Inflammatory macrophage (primary cell): Measurements from ENCODE around the gene PP2D1.
A peak's percentile ranks its signal among the peaks of the same experiment; 100 is the strongest.
"Not testable (repeated sequence)": the region's sequence is repeated elsewhere in the genome, so short reads cannot be mapped to it uniquely, and the experiment has no call there.

ENCODE experiments used
- DNase-seq, 2 donors: peaks; one replicate each; pipeline ENCODE4 v3.0.0-alpha.2; 2020 to 2022
- total RNA-seq, 18 experiments: gene quantifications; one replicate each; lab custom pipeline; 2026; ENCODE audit warnings: mixed read lengths in 6 of 18, inconsistent platforms in 2 of 18; lab: John Stamatoyannopoulos, UW

Gene PP2D1
- 0 to 0.20 (median 0.02) reads per million in 18 experiments for total RNA-seq

DNA sequence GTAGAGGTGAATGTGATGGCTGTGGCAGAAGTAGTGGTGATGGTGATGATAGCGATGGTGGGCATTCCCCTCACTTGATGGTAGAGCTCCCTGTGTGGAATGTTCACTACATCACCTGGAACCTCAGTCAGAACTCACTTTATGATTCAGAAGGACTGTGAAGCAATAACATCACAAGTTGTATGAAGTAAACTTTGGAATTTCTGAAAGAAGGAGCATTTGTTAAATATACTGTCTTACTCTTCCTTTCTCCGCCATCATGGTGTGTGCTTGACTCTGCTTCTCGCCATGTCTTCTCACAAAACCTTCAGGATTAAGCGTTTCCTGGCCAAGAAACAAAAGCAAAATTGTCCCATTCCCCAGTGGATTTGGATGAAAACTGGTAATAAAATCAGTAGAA is at the start of gene PP2D1:
Gene PP2D1 (minus strand): TSS at position 101 of the 400 bp plus-strand sequence. CDS start 192 bp downstream, outside the sequence.
- no peak for DNase-seq

GRCh38 chr3:20060974-20061685 is 49.1 kb upstream of the PP2D1 start:
- DNase-seq = peak; percentile 63 to 90

GRCh38 chr3:20059929-20060328 is 47.9 kb upstream of the PP2D1 start:
- DNase-seq = no peak

GRCh38 chr3:20057612-20058180 is 45.6 kb upstream of the PP2D1 start:
- no peak for DNase-seq

DNA sequence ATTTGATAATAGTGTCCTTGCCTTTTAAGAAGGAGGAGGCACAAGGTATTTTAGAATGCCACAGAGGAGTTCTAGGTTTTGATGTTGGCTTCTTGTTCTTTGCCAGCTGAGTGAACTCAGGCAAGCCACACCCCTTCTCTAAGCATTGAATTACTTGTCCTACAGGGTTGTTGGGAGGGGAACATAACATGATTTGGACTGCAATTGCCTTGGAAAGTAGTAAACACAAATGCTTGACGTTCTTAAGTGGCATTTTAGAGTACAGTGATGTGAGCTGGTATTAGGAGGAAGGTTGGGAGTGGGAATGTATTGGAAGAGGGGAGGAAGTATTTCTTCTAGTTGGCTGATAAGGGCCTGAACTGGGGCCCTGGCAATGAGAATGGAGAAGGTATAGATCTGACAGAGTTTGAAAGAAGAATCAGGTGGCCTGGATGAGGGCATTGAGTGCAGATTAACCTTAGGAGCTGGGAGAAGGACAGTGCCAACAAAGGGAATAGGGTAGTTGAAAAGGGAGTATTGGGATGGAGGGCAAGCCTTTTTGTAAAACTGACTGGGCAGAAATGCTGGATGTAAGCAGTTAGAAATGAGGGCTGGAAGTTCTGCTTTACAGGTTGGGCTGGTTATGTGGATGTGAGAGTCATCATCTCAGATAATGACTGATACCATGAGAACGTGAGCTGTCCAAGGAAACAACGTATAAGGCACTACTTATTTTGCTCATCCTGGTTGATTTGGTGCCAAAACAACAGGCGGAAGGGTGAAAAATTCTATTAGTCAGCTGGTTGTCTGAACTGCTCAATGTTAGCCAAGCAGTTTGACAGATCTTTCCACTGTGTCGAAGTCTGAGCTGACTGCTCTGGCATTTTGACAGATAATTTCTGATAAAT is 44.9 kb upstream of the PP2D1 start:
- DNase-seq = no peak

- no peak for DNase-seq
These were observed 43.8 kb upstream of the PP2D1 start for GRCh38 chr3:20055842-20056241.

GRCh38 chr3:20055020-20055775 is 43.1 kb upstream of the PP2D1 start:
- DNase-seq = no peak

GRCh38 chr3:20054549-20054987 is 42.5 kb upstream of the PP2D1 start:
- peak; percentile 65 to 71 for DNase-seq

DNA sequence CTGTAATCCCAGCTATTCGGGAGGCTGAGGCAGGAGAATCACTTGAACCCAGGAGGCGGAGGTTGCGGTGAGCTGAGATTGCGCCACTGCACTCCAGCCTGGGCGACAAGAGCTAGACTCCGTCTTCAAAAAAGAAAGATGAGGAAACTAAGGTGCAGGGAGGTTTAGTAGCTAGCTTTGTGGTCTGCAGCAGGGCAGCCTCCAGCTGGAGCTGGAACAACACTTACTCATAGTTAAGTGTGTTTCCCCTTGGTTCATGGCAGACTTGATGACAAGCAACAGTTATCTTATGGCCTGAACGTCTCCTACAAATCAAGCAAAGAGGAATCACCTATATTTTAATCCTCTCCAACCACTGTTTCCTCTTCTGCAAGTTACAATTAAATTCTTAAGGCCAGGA is 40.8 kb upstream of the PP2D1 start:
- DNase-seq = no peak

DNA sequence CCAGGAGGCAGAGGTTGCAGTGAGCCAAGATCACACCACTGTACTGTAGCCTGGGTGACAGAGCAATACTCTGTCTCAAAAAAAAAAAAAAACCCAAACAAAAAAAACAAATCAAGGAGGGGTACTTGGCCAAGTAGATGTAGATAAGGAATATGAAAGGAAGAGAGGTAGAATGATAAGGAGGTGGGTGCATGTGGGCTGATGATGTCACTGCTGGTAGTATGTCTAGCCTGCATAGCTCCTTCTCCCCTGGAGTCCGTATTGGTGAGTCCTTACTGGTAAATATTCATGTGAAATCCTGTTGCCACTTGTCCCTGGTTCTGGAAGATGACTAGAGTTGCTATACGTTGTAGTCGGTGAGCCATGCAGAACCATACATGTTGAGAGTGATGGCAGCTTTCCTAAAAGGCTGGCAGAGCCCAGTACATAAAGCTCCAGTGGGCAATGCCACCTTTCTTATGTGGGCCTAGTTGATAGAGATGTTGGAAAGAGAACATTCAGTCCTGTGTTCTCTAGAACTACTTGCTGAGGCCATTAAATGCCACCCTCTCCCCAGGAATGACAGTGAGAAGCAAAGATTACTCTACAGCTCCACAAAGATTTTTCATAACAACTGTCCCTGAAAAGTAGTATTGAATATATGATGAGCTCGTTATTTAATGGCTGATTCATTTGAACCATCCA is 39.2 kb upstream of the PP2D1 start:
- DNase-seq = no peak

DNA sequence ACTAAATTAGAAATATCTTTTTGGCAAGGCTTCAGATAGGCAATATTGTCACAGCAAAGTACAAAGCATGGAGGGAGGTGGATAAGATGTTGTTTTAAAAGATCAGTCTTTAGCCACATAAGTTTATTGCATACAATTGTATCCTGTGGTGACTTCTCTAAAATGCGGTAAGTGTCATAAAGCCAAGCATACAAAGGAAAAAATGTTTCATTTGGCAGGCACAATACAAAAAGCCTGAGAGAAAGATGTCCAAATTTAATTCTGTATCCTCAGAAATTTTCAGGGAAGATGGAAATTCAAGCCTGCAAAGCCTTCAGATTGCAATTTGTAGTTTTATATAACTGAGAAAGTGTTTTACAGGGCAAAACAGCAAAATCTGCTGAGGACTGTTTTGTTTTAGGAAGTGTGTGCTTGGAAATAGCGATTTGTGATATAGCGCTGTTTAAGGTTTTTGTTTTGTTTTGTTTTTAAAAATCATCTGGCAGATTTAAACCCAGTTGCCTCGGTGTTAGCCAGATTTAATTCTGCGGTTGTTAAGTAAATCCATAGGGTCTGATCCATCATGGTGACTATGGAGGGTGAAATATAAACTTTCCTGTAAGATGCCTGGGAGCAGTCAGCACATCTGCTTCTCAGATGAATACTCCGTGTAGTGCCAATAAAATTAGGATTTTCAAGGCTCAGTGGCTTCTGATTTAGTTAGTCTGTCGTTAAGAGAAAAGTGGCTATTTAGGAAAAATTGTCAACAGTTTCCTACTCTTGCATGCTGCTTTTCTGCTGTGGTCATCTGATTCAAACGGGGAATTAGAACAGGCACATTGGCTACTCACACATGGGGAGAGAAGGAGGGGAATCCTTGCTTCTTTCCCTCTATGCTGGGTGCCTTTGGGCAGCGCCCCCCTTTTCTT is 36.2 kb upstream of the PP2D1 start:
- DNase-seq = peak in 1 of 2 donors; percentile 21

GRCh38 chr3:20047341-20047779 is 35.3 kb upstream of the PP2D1 start:
- DNase-seq = no peak

DNA sequence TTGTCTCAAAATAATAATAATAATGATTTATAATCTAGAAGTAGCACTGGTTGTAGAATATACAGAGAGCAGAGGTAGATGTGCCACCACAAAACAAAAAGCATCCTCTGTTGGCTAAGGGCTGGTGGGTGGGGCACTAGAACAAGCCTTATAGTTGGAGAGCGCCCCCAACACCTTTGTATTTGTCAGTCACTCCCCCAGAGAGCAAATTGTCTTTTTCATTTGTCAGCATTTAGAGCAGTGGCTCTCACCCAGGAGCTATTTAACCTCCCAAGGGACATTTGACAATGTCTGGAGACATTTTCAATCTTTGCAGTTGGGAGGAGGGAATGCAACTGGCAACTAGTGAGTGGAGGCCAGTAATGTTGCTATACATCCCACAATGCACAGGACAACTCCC is 34.5 kb upstream of the PP2D1 start:
- no peak for DNase-seq

DNA sequence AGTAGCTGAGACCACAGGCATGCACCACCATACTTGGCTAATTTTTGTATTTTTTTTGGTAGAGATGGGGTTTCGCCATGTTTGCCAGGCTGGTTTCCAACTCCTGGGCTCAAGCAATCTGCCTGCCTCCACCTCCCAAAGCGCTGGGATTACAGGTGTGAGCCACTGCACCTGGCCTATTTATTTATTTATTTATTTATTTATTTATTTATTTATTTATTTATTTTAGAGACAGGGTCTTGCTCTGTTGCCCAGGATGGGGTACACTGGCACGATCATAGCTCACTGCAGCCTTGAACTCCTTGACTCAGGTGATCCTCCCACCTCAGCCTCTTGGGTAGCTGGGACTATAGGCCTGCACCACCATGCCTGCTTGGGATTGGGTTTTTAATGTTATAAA is 33.1 kb upstream of the PP2D1 start:
- not testable (repeated sequence) for DNase-seq

DNA sequence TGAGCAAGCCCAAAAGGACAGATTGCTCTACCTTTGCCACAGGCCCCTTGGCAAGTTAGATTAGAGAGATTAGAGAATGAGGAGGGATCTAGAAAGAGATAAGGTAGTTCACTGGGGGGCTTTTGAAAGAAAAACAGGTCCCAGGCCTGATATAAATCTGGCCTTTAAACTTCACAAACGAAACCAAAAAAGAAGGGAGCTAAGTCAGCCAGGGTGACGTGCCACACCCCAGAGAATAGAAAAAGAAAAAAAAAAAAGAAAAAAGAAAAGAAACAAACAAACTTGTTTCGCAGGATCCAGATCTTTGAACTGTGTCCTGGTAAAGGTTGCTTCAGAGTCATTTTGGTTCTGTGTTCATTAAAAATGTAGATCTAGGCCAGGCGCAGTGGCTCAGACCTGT is 31.8 kb upstream of the PP2D1 start:
- no peak for DNase-seq

DNA sequence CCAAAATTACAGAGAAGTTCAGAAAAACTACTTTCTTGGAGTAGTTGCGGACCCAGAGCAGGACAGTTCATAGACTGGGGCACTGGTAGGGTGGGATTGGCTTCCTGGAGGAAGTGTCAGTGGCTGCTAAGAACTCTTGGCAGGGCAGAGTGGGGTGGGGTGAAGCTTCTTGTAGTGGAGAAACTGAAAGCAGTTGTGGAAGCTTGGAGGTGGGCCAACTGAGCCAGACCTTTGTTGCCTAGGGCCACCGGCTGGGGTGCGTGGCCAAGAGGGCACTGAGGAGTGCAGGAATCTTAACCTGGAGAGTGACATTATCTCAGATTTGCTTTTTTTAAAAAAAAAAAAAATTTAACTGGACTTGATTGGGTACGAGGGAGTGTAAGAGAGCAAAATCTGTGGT is 31.3 kb upstream of the PP2D1 start:
- peak; percentile 47 to 63 for DNase-seq

DNA sequence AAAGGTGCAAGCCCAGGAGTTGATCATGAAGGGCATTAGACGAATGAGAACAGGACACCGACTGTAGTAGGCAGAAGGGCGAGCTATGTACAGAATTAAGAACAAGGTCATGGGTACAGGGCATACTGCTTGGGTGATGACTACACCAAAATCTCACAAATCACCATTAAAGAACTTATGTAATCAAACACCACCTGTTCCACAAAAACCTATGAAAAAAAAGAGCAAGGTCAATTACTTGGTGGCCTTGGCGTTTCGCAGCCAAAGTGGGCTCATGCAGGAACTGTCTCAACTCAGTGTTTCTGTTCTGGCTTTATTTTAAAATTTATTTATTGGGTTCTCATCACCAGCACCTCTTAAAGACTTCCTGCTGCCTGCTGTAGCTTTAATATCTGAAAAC is 30.3 kb upstream of the PP2D1 start:
- no peak for DNase-seq

GRCh38 chr3:20041197-20041780 is 29.2 kb upstream of the PP2D1 start:
- peak; percentile 76 to 84 for DNase-seq

GRCh38 chr3:20040548-20041196 is 28.6 kb upstream of the PP2D1 start:
- peak; percentile 62 to 74 for DNase-seq
